Stimulated activated CD8-positive, alpha-beta memory T cell treated with anti-CD3 and anti-CD28 coated beads, Interleukin-15, amount 100 ng/mL, for 24 hours (primary cell): ENCODE data around the gene RGSL1.

Source experiments
- DNase-seq: peaks from one replicate; pipeline ENCODE4 v3.0.0-alpha.2; 2020; ENCODE audit warnings: low read depth

Gene RGSL1

DNA sequence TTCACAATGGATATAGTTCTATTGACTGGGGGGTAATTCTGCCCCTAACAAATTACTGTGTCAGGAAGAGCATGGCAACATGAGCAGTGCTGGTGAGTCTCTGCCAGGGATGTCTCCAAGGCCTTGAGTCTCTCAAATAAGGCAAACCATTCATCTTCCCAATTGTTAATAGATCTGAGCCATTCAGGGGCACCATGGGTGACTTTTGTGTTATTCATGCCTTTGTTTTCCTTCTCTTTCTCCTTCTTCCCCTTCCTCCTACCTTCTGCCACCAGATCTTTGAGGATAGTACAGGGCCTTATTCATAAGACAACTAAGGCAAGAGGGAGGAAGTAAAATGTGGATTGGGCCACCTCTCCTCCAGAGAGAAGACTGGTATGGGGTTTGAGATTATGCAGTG is at the start of gene RGSL1:
TSS of gene RGSL1 (plus strand) at position 60 of the 400 bp plus-strand sequence. CDS start at position 80, 20 bp downstream.
- DNase-seq, result no peak

DNA sequence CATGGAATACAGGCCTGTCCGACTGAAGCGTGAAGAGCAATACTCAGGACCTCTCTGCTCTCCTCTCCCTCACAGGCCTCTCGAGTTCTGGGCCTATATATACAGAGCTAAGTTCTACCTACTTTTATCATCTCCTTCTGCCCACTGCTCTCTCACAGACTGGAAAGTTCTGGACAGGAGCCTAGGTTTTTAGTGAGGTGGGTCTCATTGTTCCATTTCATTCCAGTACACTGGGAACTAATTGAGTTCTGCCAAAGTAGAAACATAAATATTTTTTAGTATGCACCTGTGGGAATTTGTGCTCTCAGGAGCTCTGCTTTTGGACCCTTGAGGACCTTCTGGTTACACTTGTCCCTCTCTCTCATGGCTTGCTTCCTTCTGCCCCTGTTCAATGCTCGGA is 49.4 kb upstream of the RGSL1 start, which contains the start of gene TEDDM1:
TSS of gene TEDDM1 (minus strand) at position 101 of the 400 bp plus-strand sequence. CDS start 182 bp downstream, outside the sequence.
- DNase-seq, result no peak

DNA sequence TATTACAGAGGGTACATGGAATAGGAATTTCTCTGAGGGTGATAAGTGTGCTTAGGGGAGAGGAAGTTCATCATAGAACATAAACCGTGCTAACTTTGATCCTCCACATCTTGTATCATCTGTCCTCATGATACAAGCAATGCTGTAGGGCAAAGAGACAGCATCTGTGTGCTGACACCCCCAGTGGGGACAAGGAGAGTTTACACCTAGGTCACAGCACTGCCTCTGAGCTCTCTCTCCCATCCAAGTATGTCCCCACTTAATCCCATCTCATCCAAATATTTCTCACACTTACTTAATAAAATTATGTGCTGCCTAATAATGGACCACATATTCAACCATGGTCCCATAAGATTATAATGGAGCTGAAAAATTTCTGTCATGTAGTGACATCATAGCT is 45.2 kb upstream of the RGSL1 start:
- DNase-seq, result no peak

DNA sequence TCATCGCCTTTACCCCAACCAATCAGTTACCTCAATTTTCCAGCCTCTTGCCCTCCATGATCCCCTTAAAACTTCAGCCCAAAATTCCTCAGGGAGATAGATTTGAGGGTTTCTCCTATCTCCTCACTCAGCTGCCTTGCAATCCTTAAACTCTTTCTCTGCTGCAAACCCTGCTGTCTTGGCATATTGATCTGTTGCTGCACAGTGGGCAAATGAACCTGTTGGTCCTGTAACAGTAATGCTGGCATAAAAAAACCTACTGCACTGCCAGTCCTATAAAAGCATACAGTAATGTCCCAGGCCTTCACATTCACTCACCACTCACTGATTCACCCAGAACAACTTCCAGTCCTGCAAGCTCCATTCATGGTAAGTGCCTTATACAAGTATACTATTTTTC is 44.4 kb upstream of the RGSL1 start:
- no peak for DNase-seq

DNA sequence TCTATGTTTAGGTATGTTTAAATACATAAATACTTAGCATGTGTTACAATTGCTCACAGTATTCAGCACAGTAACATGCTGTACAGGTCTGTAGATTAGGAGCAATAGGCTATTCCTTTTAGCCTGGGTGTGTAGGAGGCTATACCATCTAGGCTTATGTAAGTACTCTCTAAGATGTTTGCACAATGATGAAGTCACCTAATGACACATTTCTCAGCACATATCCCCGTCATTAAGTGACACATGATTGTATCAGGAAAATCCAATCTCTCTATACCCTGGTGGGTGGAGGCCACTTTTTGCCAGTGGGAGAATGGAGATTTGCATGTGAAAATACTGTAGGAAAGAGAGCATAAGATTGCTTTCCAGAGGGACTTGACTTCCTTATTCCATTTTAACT is 43.9 kb upstream of the RGSL1 start:
- no peak for DNase-seq

DNA sequence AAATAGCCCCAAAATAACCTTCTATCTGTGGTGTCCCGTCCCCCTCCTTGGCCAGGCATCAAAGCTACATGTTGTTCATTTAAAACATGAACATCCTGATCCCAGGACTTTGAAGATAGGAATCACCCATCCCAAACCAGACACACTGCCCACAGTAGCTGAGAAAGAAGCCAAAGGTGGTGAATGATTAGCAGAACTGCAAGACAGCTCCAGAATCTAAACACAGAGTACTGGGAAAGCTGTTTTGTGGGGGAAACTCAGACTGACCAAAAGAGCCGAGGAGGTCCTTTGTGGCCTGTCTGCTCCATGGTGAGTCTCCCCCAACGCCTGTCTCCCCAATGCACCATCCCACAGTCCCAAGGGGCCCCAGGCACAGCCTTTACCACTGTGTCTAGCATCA is 42.2 kb upstream of the RGSL1 start:
- DNase-seq, result no peak

DNA sequence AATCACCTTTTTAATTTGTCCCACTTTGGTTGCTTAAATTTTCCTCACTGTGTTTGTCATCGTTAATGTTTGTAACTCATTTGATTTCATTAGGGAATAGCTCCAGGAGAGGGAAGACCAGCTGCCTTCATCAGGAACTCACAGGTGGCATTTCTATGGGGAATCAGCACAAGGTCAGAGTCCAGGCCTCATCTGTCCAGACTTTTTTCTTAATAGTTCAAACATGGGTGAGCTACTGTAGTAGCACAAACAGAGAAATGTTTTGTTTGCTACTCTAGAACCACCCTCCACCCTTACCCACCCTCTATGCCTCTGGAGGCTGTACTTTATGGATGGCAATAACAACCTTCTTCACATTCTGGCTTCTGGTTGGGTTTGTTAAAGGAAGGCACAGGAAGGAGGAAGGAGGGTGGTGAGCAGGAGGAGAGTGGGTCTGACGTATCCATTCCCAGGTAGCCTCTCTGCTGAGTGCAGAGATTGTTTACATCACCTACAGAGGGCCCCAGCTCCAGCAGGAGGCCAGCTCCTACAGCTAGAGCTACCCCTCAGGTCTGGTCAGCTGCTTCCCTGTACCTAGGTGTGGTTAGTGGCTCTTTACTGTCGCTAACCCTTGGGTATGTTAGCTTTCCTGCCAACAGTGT is 41.4 kb upstream of the RGSL1 start:
- DNase-seq, result no peak

GRCh38 chr1:182410138-182410537 is 39.8 kb upstream of the RGSL1 start:
- DNase-seq, result no peak

- DNase-seq, result no peak
Observed at GRCh38 chr1:182410620-182411273, 39.2 kb upstream of the RGSL1 start.

GRCh38 chr1:182413486-182413885 is 36.5 kb upstream of the RGSL1 start:
- DNase-seq, result no peak

DNA sequence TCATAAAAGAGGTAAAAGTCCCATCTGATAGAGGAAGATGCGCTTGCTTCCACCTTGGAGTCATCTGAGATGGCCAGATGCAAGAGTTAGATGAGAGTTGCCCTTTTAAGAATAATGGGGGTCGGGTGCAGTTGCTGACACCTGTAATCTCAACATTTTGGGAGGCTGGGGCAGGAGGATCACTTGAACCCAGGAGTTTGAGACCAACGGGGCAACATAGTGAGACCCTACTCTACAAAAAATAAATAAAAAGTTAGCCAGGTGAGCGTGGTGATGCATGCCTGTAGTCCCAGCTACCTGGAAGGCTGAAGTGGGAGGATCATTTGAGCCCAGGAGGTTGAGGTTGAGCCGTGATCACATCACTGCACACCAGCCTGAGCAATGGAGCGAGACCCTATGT is 36.0 kb upstream of the RGSL1 start:
- no peak for DNase-seq

GRCh38 chr1:182415789-182416188 is 34.2 kb upstream of the RGSL1 start:
- DNase-seq, result no peak

DNA sequence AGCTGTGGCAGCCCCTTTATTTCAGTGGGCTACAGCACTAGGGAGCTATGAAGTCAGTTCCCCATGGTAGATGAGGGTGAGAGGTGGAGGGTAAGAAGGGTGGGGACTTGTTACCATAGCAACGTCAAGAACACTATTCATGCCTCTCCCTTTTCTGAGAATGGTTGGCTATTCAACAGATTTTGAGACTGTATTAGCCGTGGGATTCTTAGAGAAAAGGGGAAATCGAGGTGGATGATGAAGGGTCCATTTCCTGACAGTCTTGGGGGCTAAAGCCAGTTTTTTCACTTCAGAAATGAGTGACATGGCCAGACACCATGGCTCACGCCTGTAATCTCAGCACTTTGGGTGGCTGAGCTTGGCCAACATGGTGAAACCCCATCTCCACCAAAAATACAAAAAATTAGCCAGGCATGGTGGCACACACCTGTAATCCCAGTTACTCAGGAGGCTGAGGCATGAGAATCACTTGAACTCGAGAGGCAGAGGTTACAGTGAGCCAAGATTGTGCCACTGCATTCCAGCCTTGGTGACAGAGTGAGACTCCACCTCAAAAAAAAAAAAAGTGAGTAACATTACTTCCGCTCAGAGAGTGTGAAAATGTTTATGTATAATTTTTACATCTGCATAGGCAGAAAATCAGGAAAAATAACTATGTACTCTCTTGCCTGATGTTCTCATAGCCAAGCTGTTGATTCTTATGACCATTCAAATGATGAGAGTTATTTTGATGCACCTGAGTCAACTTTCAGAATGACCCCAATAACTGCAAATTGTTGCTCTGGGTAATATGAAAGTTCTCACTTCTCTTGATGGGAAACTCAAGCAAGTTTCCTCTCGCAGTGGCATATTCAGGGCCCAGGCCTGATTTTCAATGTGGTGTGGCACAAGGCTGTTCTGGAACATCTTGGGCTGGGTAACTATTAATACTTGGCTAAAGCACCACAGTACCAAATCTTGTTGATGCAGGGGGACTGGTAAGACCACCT is 23.2 kb upstream of the RGSL1 start:
- no peak for DNase-seq

GRCh38 chr1:182428043-182428442 is 21.9 kb upstream of the RGSL1 start:
- DNase-seq, result no peak

- no peak for DNase-seq
Observed at GRCh38 chr1:182430263-182431068, 19.5 kb upstream of the RGSL1 start.

DNA sequence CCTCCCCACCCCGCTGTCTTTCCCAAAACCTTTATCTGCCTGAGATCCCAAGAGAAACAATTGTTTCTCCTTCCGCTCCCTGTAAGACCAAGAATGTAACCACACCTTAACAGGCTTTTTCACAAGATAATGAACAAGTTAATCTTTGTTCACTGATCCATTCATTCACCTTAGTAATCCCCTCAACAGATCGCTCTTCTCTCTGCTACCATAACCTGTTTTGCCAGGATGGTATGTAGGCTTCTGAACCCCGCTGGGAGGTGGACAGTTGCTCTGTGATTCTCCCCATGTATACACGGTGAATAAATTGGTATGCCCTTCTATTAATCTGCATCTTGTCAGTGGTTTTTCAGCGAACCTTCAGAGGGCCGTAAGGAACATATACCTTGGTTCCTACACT is 18.7 kb upstream of the RGSL1 start:
- DNase-seq, result no peak

DNA sequence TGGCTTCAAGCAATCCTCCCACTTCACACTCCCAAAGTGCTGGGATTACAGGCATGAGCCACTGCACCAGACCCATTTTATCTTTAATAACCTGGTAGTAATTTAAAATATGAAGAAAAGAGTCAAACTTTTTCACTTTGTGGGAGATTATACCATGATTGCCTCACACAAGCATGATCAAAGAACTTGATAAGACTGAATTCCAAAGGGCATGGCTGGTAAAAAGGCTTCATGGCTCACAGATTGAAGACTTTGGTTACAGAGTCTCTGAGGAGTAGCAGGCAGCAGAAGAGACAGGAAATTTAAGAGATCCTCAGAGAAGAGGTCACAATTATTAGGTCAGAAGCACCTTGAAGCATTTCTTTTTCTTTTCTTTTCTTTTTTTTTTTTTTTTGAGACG is 16.4 kb upstream of the RGSL1 start:
- no peak for DNase-seq

- no peak for DNase-seq
Observed at GRCh38 chr1:182438326-182438725, 11.6 kb upstream of the RGSL1 start.

GRCh38 chr1:182441719-182442118 is 8.2 kb upstream of the RGSL1 start:
- no peak for DNase-seq

- no peak for DNase-seq
Observed at GRCh38 chr1:182442333-182442732, 7.6 kb upstream of the RGSL1 start.

GRCh38 chr1:182444497-182444896 is 5.4 kb upstream of the RGSL1 start:
- DNase-seq, result no peak
